Retinal pigment epithelial cell (primary cell): ENCODE results near the gene ECI2.

Experiments
- DNase-seq: peaks from one replicate; pipeline ENCODE4 v3.0.0-alpha.2; 2010; ENCODE audit warnings: low read depth
- H3K4me3 ChIP-seq: 2 replicates; pipeline ENCODE4 v1.5.1; 2011; ENCODE audit warnings: mild to moderate bottlenecking, low read length, control low read depth, moderate library complexity
- CTCF ChIP-seq: conservative IDR thresholded peaks from 2 replicates; pipeline ENCODE4 v1.5.1; 2011; ENCODE audit warnings: low read depth, low read length, control low read depth, inconsistent platforms

The ECI2 gene

GRCh38 chr6:4066029-4066755 is 69.2 kb downstream of the ECI2 start:
- no peak for DNase-seq
- TF ChIP-seq CTCF: no peak
- H3K4me3 ChIP-seq: no peak overlapping the region
